Measurements from ENCODE around the gene PLEKHA5.
"Not testable (repeated sequence)": the region's sequence is repeated elsewhere in the genome, so short reads cannot be mapped to it uniquely, and the experiment has no call there.

The PLEKHA5 gene

GRCh38 chr12:19411234-19412204 is 282.0 kb downstream of the PLEKHA5 start:
- DNase-seq: no peak

GRCh38 chr12:19412844-19413243 is 283.3 kb downstream of the PLEKHA5 start:
- DNase-seq: no peak

- DNase-seq: not testable (repeated sequence)
Observed at GRCh38 chr12:19413582-19413981, 284.0 kb downstream of the PLEKHA5 start.

- no peak for DNase-seq
Observed at GRCh38 chr12:19415563-19415962, 286.0 kb downstream of the PLEKHA5 start.

GRCh38 chr12:19419086-19419485 is 289.6 kb downstream of the PLEKHA5 start:
- no peak for DNase-seq

- no peak for DNase-seq
Observed at GRCh38 chr12:19421503-19422282, 292.2 kb downstream of the PLEKHA5 start.

GRCh38 chr12:19423166-19423930 is 293.8 kb downstream of the PLEKHA5 start:
- DNase-seq: no peak

Data from NCI-H1092 treated with DMSO at 0.1 percent for 48 hours (cell line).